Brain microvascular endothelial cell (primary cell): ENCODE data around the gene ANKRD63.
A peak's percentile ranks its signal among the peaks of the same experiment; 100 is the strongest.

Experiments
- DNase-seq: peaks from one replicate; pipeline ENCODE4 v3.0.0-alpha.2; 2020
- H3K27ac ChIP-seq: fragments of 250-450 bp; sonication (Bioruptor Pico); 2 replicates; pipeline ENCODE4 v1.5.1; 2020; ENCODE audit warnings: mild to moderate bottlenecking, moderate library complexity
- H3K27me3 ChIP-seq: fragments of 250-450 bp; sonication (Bioruptor Pico); replicated peaks from 2 replicates; pipeline ENCODE4 v1.5.1; 2020; ENCODE audit warnings: mild to moderate bottlenecking
- H3K36me3 ChIP-seq: fragments of 250-450 bp; sonication (Bioruptor Pico); replicated peaks from 2 replicates; pipeline ENCODE4 v1.5.1; 2020; ENCODE audit warnings: mild to moderate bottlenecking
- H3K4me3 ChIP-seq: 2 replicates; pipeline ENCODE4 v1.5.1; 2011; ENCODE audit warnings: low read depth, mild to moderate bottlenecking, control low read depth, low read length, moderate library complexity
- CTCF ChIP-seq: IDR thresholded peaks from 2 replicates; pipeline ENCODE4 v1.5.1; 2011; ENCODE audit warnings: low read depth, mild to moderate bottlenecking, moderate library complexity, low read length, control low read depth, inconsistent platforms; ENCODE audit errors: missing control alignments
- in situ Hi-C: cut with HindIII; loops from 2 replicates; pipeline ENCODE4 v1.10.0; 2017; ENCODE audit warnings: low sequenced_read_pairs, low pct_ligation_motif_present

ANKRD63 gene

GRCh38 chr15:40292246-40292645 lies 9.4 kb upstream of the ANKRD63 start:
- Histone ChIP-seq H3K36me3 (no peaks in the 10 kb centered on the region), H3K27me3 (peaks cover 8% of the 10 kb centered on the region), H3K4me3 (no peak overlapping the region), H3K27ac (no peak overlapping the region)
- DNase-seq, result no peak
- TF ChIP-seq CTCF, result no peak
- in situ Hi-C loops, result no loop called here

- Histone ChIP-seq H3K27ac (no peak overlapping the region), H3K4me3 (peak overlapping the region; percentile 42), H3K27me3 (peaks cover 8% of the 10 kb centered on the region), H3K36me3 (no peaks in the 10 kb centered on the region)
- in situ Hi-C loops, result no loop called here
- TF ChIP-seq CTCF, result no peak
- peak; percentile 33 for DNase-seq
These were observed 8.2 kb upstream of the ANKRD63 start for GRCh38 chr15:40290918-40291574.

GRCh38 chr15:40290545-40290917 lies 7.7 kb upstream of the ANKRD63 start:
- H3K4me3 ChIP-seq, result no peak overlapping the region
- in situ Hi-C loops, result no loop called here
- no peak for DNase-seq
- no peak overlapping the region for H3K27ac ChIP-seq
- TF ChIP-seq CTCF, result no peak
- H3K27me3 ChIP-seq, result peaks cover 8% of the 10 kb centered on the region
- no peaks in the 10 kb centered on the region for H3K36me3 ChIP-seq

- in situ Hi-C loops, result no loop called here
- no peak for TF ChIP-seq CTCF
- no peak for DNase-seq
- H3K36me3 ChIP-seq, result no peaks in the 10 kb centered on the region
- no peak overlapping the region for H3K4me3 ChIP-seq
- no peak overlapping the region for H3K27ac ChIP-seq
- peaks cover 8% of the 10 kb centered on the region for H3K27me3 ChIP-seq
These were observed 6.4 kb upstream of the ANKRD63 start for GRCh38 chr15:40289140-40289775.

GRCh38 chr15:40287968-40288367 lies 5.1 kb upstream of the ANKRD63 start:
- Histone ChIP-seq H3K27ac (no peak overlapping the region), H3K36me3 (no peaks in the 10 kb centered on the region), H3K27me3 (peaks cover 16% of the 10 kb centered on the region), H3K4me3 (no peak overlapping the region)
- in situ Hi-C loops, result no loop called here
- DNase-seq, result no peak
- no peak for TF ChIP-seq CTCF

- no peaks in the 10 kb centered on the region for H3K36me3 ChIP-seq
- in situ Hi-C loops, result no loop called here
- no peak for TF ChIP-seq CTCF
These were observed 4.6 kb upstream of the ANKRD63 start for GRCh38 chr15:40287505-40287904.

More at GRCh38 chr15:40287505-40287904, 4.6 kb upstream of the ANKRD63 start:
- peaks cover 19% of the 10 kb centered on the region for H3K27me3 ChIP-seq
- DNase-seq, result no peak
- H3K27ac ChIP-seq, result no peak overlapping the region
- H3K4me3 ChIP-seq, result no peak overlapping the region
